Thyroid gland (tissue), 4 donors: Measurements from ENCODE around the gene CTIF. TPM values are rescaled to one million over a fixed set of nuclear protein-coding genes. Genes with fewer than 3 reads are reported as not detected.

ENCODE experiments used
- DNase-seq, 2 donors: peaks; one replicate each; pipeline ENCODE4 v3.0.0-alpha.2; 2019
- H3K27ac ChIP-seq, 3 donors: fragments of 200-600 bp; sonication (generic); 1 replicate in 2 of 3; 2 replicates in 1 of 3; pipeline ENCODE4 v1.5.1; 2016 to 2019; ENCODE audit warnings: mild to moderate bottlenecking in 1 of 3, moderate library complexity in 1 of 3
- H3K27me3 ChIP-seq: fragments of 200-600 bp; sonication (generic); one replicate; pipeline ENCODE4 v1.5.1; 2019
- H3K36me3 ChIP-seq, 2 donors: fragments of 200-600 bp; sonication (generic); one replicate each; pipeline ENCODE4 v1.5.1; 2016 to 2019
- H3K4me1 ChIP-seq, 2 donors: fragments of 200-600 bp; sonication (generic); one replicate each; pipeline ENCODE4 v1.5.1; 2017 to 2019
- H3K4me3 ChIP-seq, 3 donors: fragments of 200-600 bp; sonication (generic); replicated peaks in 1 of 3; 1 replicate in 2 of 3; 2 replicates in 1 of 3; pipeline ENCODE4 v1.5.1; 2016; ENCODE audit warnings: mild to moderate bottlenecking in 1 of 3
- H3K9me3 ChIP-seq: fragments of 200-600 bp; sonication (generic); one replicate; pipeline ENCODE4 v1.5.1; 2017
- CTCF ChIP-seq, 6 experiments: fragments of 200-600 bp in 3 of 6; fragments of 450-650 bp in 3 of 6; sonication (generic) in 3 of 6; IDR thresholded peaks; one replicate each; pipeline ENCODE4 v1.5.1; 2016 to 2019; ENCODE audit warnings: antibody characterized with exemption in 6 of 6, mild to moderate bottlenecking in 2 of 6, inconsistent platforms in 1 of 6, moderate library complexity in 1 of 6
- POLR2A ChIP-seq, 2 donors: fragments of 450-650 bp; IDR thresholded peaks; one replicate each; pipeline ENCODE4 v1.6.1; 2017; ENCODE audit warnings: antibody characterized with exemption in 2 of 2, mild to moderate bottlenecking in 2 of 2, moderate library complexity in 1 of 2
- WGBS, 2 donors: methylation state at CpG; one replicate each; pipeline ENCODE4 v1.1.5; 2017; 5-methylcytosine and 5-hydroxymethylcytosine counted together
- intact Hi-C: fragments of 100-400 bp; cut with DNase I; formaldehyde crosslinking; loops from one replicate; pipeline ENCODE4 v1.15.1; 2023
- total RNA-seq, 4 donors: library from RNA; depleted of rRNA; stranded (reverse); fragments of >200 nt; gene quantifications; one replicate each; pipeline ENCODE4 v1.2.3, GENCODE V29; 2016

Gene CTIF
- total RNA-seq, 4 donors from 2014 or later: 18.7 to 29.8 (median 23.6) TPM

- no peak for TF ChIP-seq POLR2A (IDR thresholded peaks at IDR 0.05)
- TF ChIP-seq CTCF (IDR thresholded peaks at IDR 0.05): no peak
- intact Hi-C loops: no loop called here
- H3K4me1 ChIP-seq: peaks cover 0 to 8% of the 10 kb centered on the region in 2 donors
- H3K27ac ChIP-seq: no peak overlapping the region
- no peaks in the 10 kb centered on the region for H3K27me3 ChIP-seq
- H3K36me3 ChIP-seq: no peaks in the 10 kb centered on the region
- no peak overlapping the region for H3K4me3 ChIP-seq
- H3K9me3 ChIP-seq: no peaks in the 10 kb centered on the region
- 93 to 94% methylated on average over 7 of the region's 7 CpGs for WGBS, 2 donors
- no peak for DNase-seq
Measured at GRCh38 chr18:48580066-48580465, 41.2 kb downstream of the CTIF start.

GRCh38 chr18:48580782-48581181 is 42.0 kb downstream of the CTIF start:
- intact Hi-C loops: no loop called here
- DNase-seq: no peak
- no peaks in the 10 kb centered on the region for H3K9me3 ChIP-seq
- H3K27me3 ChIP-seq: no peaks in the 10 kb centered on the region
- TF ChIP-seq CTCF (IDR thresholded peaks at IDR 0.05): no peak
- no peak for TF ChIP-seq POLR2A (IDR thresholded peaks at IDR 0.05)
- H3K4me3 ChIP-seq: no peak overlapping the region
- peaks cover 0 to 4% of the 10 kb centered on the region in 2 donors for H3K4me1 ChIP-seq
- no peaks in the 10 kb centered on the region for H3K36me3 ChIP-seq
- WGBS, 2 donors: 84% methylated on average over 10 of the region's 10 CpGs
- no peak overlapping the region for H3K27ac ChIP-seq

GRCh38 chr18:48581206-48581605 is 42.4 kb downstream of the CTIF start:
- no peaks in the 10 kb centered on the region for H3K9me3 ChIP-seq
- TF ChIP-seq POLR2A (IDR thresholded peaks at IDR 0.05): no peak
- no peak for TF ChIP-seq CTCF (IDR thresholded peaks at IDR 0.05)
- no peak overlapping the region for H3K27ac ChIP-seq
- H3K4me3 ChIP-seq: no peak overlapping the region
- H3K27me3 ChIP-seq: no peaks in the 10 kb centered on the region
- WGBS, 2 donors: 71 to 89% methylated on average over 4 of the region's 4 CpGs
- no peak for DNase-seq
- H3K36me3 ChIP-seq: no peaks in the 10 kb centered on the region
- peaks cover 0 to under 1% of the 10 kb centered on the region in 2 donors for H3K4me1 ChIP-seq
- intact Hi-C loops: no loop called here

- intact Hi-C loops: no loop called here
- DNase-seq: no peak
- Histone ChIP-seq H3K36me3 (no peaks in the 10 kb centered on the region), H3K9me3 (no peaks in the 10 kb centered on the region), H3K4me3 (no peak overlapping the region), H3K27me3 (no peaks in the 10 kb centered on the region), H3K4me1 (no peaks in the 10 kb centered on the region), H3K27ac (no peak overlapping the region)
- WGBS, 2 donors: 85% methylated on average over 8 of the region's 8 CpGs
- TF ChIP-seq POLR2A (IDR thresholded peaks at IDR 0.05): no peak
- no peak for TF ChIP-seq CTCF (IDR thresholded peaks at IDR 0.05)
Measured at GRCh38 chr18:48581941-48582340, 43.1 kb downstream of the CTIF start.

- H3K27me3 ChIP-seq: no peaks in the 10 kb centered on the region
- 94% methylated on average over 2 of the region's 2 CpGs for WGBS, 2 donors
- H3K36me3 ChIP-seq: no peaks in the 10 kb centered on the region
- H3K9me3 ChIP-seq: no peaks in the 10 kb centered on the region
- DNase-seq: no peak
- no peaks in the 10 kb centered on the region for H3K4me1 ChIP-seq
- intact Hi-C loops: no loop called here
- TF ChIP-seq POLR2A (IDR thresholded peaks at IDR 0.05) (no peak), CTCF (IDR thresholded peaks at IDR 0.05) (no peak)
- no peak overlapping the region for H3K27ac ChIP-seq
- H3K4me3 ChIP-seq: no peak overlapping the region
Measured at GRCh38 chr18:48582946-48583345, 44.1 kb downstream of the CTIF start.
